DMS153 (cell line): ENCODE results near the gene ANO9.
"Not testable (repeated sequence)": the region's sequence is repeated elsewhere in the genome, so short reads cannot be mapped to it uniquely, and the experiment has no call there.

Experiments
- DNase-seq: peaks from one replicate; lab custom pipeline; 2025; lab: John Stamatoyannopoulos, UW

ANO9 gene

GRCh38 chr11:434496-434895 lies 7.3 kb downstream of the ANO9 start:
- DNase-seq, result no peak

GRCh38 chr11:433641-434040 lies 8.2 kb downstream of the ANO9 start:
- no peak for DNase-seq

- no peak for DNase-seq
Measured at GRCh38 chr11:433111-433510, 8.7 kb downstream of the ANO9 start.

- no peak for DNase-seq
Measured at GRCh38 chr11:432501-433100, 9.2 kb downstream of the ANO9 start.

- DNase-seq, result no peak
Measured at GRCh38 chr11:431921-432320, 9.9 kb downstream of the ANO9 start.

GRCh38 chr11:429931-430456 lies 11.8 kb downstream of the ANO9 start:
- DNase-seq, result no peak

GRCh38 chr11:429391-429790 lies 12.4 kb downstream of the ANO9 start:
- DNase-seq, result no peak

GRCh38 chr11:428295-428694 lies 13.5 kb downstream of the ANO9 start:
- DNase-seq, result no peak

- DNase-seq, result no peak
Measured at GRCh38 chr11:426851-427250, 15.0 kb downstream of the ANO9 start.

- DNase-seq, result no peak
Measured at GRCh38 chr11:425301-425700, 16.5 kb downstream of the ANO9 start.

GRCh38 chr11:424766-425165 lies 17.0 kb downstream of the ANO9 start:
- DNase-seq, result not testable (repeated sequence)

GRCh38 chr11:424232-424631 lies 17.6 kb downstream of the ANO9 start:
- no peak for DNase-seq

GRCh38 chr11:422249-422656 lies 19.6 kb downstream of the ANO9 start:
- DNase-seq, result no peak

- DNase-seq, result no peak
Measured at GRCh38 chr11:420911-421321, 20.9 kb downstream of the ANO9 start.

- no peak for DNase-seq
Measured at GRCh38 chr11:420054-420910, 21.5 kb downstream of the ANO9 start.

GRCh38 chr11:419248-420005 lies 22.4 kb downstream of the ANO9 start:
- no peak for DNase-seq

- DNase-seq, result no peak
Measured at GRCh38 chr11:418343-419247, 23.2 kb downstream of the ANO9 start.

- no peak for DNase-seq
Measured at GRCh38 chr11:417652-418342, 24.0 kb downstream of the ANO9 start.

- DNase-seq, result peak; percentile 45
Measured at GRCh38 chr11:416757-417621, 24.8 kb downstream of the ANO9 start.
